HL-60 (cell line): ENCODE data around the gene DTWD2.

Experiments used
- CTCF ChIP-seq: IDR thresholded peaks from one replicate; pipeline ENCODE4 v1.5.1; 2011; ENCODE audit warnings: low read length, control low read depth, inconsistent platforms; ENCODE audit not compliant: insufficient read depth
- REST ChIP-seq: IDR thresholded peaks from 2 replicates; pipeline ENCODE4 v1.6.1; 2012; ENCODE audit warnings: low read depth; ENCODE audit not compliant: insufficient replicate concordance
- SPI1 ChIP-seq: IDR thresholded peaks from 2 replicates; pipeline ENCODE4 v1.6.1; 2012; ENCODE audit warnings: low read depth, mild to moderate bottlenecking, borderline replicate concordance

GRCh38 chr5:118967059-118967508 is 21.3 kb downstream of the DTWD2 start:
- TF ChIP-seq CTCF (no peak), REST (no peak), SPI1 (no peak)
